Hematopoietic multipotent progenitor cell (in vitro differentiated cells): ENCODE measurements around the gene OPRL1. TPM values are rescaled to one million over a fixed set of nuclear protein-coding genes. Genes with fewer than 3 reads are reported as not detected.

Experiments used
- DNase-seq, 3 donors: peaks; one replicate each; pipeline ENCODE4 v3.0.0-alpha.2; 2011 to 2015; ENCODE audit warnings: low read depth in 2 of 3, low spot score in 2 of 3
- total RNA-seq: library from RNA; depleted of rRNA; stranded (reverse); fragments of >200 nt; gene quantifications from one replicate; pipeline ENCODE4 v1.2.3, GENCODE V29; 2012

The OPRL1 gene
- total RNA-seq, 1 donor: 10.5 TPM

DNA sequence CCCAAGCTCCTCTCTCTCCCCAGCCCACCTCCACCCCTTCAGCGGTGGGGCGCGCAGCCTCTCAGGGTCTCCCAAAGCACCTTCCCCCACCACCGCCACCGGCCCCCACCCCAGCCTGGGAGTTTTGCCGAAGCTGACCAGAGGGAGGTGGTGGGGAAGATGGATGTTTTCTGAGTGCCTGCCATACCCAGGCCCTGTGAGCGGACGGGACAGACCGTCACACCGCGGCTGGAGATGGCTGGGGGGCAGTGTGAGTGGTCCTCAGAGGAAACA is 38.2 kb upstream of the OPRL1 start:
- DNase-seq: no peak

DNA sequence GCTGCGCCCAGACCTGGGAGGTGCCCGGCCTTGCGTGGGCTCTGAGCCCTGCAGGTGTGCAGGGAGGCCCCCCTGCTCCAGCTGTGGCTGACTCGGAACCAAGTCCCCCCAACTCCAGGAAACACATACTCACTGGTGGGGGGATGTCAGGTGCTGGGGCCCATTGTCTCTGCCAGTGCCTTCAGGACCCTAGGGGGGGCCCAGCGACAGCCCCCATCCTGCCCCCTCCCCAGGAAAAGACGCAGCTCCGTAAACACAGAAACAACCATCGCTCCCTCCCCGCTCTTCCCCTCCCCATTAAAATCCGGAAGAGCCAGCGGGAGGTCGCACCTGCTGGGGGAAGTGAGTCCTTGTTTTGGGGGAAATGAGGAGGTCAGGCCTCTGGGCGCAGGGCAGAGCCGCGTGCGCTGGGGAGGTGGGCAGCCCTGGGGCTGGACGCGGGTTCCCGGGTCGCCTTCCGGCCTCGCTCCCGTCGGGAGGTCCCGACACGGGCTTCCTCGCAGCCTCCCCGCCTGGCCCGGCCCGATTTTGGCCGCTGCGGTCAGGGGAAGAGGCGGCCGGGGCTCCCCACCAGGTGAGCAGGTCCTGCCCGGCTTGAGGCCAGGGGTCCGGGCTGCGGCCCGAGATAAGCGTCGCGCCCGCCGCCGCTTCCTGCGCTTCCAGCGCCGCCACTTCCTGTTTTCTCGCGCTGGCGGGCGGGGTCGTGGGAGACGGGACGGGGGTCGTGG is 37.7 kb upstream of the OPRL1 start:
- DNase-seq: peak in 1 of 3 donors; percentile 53

DNA sequence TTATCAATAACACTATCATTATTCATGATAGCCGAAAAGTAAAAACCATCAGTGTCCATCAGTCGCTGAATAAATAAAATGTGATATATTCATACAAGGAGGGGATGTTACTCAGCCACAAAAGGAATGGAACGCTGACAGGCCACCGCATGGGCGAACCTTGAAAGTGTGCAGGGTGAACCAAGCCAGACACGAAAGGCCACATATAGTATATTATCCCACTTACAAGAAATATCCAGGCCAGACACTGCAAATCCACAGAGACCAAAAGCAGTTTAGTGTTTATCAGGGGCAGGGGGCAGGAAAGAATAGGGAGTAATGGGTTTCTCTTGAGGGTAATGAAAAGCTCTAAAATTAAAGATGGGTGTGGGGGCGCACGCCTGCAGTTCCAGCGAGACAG is 36.1 kb upstream of the OPRL1 start:
- no peak for DNase-seq

DNA sequence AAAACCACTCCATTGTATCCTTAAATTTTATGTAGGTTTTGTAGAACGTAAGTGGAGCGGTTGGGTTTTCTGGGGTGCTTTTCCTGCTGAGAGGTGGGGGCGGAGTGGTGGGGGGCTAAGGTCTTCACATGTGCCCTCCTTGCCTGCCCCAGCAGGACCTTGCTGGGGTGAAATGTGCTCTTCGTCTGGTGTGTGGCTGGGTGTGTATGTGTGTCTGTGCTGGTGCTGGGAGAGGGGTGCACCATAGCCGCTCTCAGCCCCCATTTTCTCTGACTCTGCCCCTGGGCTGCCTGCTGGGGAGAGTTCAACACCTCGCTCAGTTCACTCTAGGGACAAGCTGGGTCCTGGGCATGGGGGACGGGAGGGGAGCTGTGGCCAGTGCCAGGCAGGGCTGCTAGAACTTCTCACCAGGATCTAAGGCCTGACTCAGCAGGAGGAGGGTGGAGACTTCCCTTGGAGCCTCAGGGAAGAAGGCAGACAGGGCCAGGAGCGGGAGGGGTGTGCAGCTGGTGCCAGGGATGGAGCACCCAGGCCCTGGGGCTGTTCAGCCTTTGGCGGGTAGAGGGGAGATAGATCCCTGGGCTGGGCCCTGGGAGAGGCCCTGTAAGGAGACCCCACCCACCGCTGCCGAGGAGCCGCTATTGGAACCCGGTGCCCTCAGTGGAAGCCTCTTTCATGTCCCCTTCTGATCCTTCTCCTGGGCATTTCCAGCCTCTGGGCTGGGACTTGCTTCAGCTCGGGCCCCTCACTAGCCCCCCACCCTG is 35.2 kb upstream of the OPRL1 start:
- DNase-seq: no peak

DNA sequence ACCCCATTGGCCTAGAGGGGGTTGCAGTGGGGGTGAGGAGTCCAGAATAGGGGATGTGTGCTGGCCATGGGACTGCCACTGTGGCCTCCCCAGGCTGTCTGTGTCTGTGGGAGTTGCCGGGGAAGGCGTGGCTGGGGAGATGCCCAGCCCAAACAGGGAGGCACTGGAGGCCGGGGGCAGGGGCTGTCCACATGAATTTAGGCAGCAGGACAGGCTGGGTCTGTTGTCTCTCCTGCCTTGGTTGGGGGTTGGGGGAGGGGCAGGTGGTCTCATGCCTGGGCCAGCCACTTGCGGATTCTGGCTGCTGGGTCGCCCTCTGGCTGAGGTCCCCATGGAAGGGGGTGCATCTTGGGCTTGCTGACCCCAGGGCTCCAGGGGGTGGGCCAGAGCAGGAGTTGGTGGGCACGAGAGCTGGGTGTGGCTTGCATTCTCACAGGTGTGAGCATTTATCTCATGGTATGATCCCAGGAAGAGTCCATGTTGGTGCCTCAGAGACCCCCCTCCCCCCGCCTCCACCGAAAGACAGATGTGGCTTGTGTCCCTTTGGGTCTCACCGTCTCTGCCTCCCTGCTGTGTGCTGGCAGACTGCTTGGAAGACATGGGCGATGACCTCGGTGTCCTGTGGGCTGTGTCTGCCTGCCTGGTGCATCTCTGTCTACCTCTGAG is 34.4 kb upstream of the OPRL1 start:
- DNase-seq: no peak

DNA sequence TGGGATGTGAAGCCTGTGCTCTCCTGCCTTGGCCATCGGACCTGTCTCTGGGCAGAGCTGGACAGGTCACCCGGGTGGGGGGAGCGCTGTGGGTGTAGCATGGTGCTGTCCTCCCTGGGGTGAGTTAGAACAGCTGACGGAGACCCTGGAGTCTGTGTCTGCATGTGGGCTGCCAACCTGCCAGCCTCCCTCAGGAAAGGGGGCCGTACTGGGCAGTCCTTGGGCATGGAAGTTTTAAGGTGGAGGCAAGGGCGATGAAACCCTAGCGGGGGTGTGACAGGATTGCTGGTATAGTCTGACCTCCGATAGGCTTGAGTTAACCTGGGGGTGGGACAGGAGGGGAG is 32.9 kb upstream of the OPRL1 start:
- no peak for DNase-seq

DNA sequence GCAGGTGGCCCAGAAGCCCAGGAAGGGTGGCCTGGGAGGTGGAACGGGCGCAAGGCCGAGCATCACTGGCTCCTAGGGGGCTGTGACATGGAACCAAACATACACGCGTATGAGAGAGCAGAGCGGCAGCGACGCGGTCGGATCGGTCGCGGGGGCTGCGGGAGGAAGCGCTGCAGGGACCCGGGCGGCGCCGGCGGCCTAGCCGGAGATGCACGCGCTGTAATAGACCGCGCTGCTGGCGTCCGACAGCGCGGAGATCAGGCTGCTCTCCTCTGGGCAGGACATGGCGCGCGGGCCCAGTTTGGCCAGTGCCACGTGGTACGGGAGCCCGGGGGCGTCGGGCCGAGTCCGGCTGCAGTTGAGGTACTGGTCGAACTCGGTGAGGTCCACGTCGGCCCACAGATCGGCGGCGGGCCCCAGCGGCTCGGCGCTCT is 31.9 kb upstream of the OPRL1 start:
- DNase-seq: no peak

DNA sequence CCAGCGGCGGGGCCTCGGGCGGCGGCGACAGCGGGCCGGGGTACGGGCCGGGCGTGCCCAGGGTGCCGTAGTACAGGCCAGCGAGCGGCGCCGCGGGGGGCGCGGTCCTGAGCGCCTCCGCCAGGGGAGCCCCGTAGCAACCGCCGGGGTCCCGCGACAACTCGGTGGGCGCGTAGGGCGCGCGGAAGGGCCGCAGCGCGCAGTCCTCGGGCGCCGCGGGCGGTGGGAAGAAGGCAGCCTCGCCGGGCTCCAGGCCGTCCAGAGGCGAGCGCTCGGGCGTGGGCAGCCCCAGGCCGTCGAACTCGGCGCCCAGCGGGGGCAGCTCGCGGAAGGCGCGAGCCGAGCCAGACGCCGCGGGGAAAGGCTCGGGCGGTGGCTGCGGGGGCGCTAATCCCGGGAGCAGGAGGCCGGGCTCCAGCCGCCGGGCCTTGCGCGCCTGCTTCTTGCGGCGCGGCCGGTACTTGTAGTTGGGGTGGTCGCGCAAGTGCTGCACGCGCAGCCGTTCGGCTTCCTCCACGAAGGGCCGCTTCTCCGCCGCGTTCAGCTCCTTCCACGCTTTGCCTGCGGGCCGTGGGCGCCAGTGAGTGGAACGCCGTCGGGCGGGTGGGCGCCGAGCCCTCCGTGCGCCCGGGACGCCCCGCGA is 31.4 kb upstream of the OPRL1 start:
- DNase-seq: no peak

DNA sequence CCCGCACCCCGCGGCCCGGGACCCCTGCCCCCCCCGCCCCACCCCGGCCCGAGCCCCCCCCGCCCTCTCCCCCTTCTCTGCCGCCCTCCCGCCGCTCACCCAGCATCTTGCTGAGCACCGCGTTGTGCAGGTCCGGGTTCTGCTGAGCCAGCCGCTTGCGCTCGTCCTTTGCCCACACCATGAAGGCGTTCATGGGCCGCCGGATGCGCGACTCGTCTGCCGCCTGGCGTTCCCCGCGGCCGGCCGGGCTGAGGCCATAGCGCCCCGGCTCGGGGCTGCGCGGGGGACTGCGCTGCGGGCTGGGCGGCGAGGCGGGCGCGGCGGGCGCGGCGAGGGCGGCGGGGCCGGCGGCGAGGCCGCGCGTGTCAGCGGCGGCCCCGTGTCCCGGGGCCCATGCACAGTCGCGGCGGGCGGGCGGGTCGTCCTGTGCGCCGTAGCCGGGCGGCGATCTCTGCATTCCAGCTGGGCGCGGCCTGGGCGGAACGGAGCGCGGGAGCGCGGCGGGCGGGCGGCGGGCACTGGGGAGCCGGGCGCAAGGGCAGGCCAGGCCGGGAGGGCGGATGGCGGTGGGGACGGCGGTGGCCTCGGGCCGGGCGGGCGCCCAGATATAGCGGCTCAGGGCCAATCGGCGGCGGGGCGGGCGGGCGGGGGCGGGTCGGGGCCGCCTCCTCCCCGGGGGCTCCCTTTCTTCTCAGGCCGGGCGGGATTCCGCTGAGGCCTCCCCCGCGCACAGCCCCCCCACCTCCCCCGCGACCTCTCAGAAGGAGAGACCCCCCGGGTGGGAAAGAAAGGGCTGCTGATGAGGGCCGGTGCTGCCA is 30.6 kb upstream of the OPRL1 start, which contains the start of gene SOX18:
SOX18 (minus strand) TSS at position 580 of the 818 bp plus-strand sequence; CDS start at position 457, 123 bp downstream.
- DNase-seq: no peak

DNA sequence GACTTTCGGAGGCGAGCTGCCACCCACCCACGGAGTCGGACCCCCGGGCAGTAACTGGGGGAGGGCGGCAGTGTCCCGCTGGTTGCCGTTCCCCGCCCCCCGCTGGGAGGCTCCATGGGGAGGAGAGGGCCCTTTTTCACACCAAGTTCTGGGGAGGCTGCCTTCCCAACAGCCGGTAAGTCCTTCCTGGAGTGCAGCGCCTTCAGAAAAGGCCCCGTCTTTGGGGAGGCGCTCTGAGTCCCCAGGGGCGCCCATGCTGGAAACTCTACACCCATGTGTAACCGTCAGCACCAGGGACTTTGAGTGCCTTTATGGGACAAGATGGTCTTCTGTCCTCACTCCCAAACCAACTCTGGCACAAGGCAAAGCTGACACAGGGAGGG is 30.0 kb upstream of the OPRL1 start:
- DNase-seq: no peak

DNA sequence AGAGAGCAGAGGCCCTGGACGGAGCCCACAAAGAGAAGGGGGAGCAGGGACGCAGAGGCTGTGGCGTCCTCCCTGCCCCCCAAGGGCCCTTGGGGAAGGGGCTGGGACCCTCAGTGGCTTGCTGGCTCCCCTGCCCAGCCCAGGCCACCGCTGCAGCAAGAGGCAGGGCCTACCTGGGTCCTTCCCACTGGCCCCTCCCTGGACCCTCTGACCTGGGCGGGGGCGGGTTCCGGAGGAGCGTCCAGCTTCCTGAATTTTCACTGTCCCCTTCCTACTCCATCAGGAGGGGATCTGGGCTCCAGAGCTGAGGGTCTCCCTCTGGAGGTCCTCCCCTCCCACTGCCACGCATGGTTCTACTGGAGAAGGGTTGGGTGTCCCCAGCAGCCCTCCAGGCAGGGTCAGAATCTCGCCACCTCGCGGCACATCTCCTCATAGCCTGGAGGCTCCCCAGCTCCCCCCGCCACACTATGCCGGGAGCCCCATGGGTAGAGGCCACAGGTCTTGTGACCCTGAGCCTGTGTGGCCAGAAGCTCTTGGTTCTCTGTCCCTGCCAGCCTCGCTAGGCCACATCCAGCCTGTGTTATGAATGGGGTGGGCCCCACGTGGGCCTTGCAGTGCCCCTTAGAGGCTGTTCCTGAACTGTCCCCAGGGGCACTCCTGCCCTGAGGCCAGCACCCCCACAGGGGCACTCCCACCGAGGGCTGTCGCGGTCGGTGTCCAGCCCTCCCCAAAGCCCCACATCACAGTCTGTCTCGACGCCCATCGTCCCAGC is 29.4 kb upstream of the OPRL1 start:
- DNase-seq: no peak

DNA sequence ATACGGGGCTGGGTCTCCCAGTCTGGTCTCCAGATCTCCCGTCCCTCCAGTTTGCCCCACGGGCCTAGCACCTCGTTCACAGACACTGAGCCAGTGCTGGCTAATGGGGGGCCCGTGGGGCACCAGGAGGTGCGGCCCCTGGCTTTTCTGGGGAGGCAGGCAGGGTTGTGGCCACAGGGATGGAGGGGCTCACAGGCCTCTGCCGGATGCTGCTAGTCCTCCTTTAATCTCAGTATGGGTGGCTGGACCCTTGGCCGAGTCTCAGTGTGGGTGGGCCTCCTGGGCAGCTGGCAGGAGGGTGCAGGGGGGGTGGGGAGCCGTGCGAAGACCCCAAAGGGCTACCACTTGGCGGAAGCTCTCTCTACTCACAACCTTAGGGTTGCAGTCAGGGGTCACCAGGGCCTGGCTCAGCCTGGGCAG is 28.8 kb upstream of the OPRL1 start:
- DNase-seq: no peak

DNA sequence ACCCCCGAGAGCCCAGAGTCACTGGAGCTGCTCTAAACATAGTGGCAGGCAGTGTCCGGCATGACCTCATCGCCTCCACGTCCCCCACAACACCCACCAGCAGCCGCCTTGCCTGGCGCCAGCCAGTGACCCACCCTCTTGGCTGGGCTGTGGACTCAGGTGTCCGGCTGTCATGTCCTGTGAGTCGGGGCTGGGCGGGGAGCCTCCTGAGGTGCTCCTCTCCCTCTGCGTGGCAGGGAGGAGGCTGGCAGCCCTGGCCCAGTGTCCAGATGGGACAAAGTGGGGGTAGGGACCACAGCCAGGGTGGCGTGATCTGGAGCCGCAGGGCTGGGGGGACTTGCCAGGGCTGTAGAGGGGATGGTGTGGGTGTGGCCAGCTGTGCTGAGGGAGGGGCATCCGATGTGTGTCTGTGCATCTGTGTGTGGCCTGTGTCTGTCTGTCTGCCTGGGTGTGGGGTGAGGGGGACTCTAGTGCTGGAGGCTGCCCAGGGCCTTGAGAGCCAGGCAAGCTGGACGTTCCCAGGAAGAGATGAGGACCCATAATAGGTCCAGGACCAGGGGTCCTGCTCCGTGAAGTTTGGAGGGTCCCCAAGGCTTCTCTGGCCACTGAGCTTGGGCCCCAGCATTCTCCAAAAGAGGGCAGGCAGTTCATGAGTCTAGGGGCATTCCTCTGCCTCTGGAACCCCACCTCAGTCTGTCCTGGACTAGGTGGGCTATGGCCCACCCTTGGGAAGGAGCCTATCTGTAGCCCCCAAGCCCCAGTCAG is 28.1 kb upstream of the OPRL1 start:
- no peak for DNase-seq

DNA sequence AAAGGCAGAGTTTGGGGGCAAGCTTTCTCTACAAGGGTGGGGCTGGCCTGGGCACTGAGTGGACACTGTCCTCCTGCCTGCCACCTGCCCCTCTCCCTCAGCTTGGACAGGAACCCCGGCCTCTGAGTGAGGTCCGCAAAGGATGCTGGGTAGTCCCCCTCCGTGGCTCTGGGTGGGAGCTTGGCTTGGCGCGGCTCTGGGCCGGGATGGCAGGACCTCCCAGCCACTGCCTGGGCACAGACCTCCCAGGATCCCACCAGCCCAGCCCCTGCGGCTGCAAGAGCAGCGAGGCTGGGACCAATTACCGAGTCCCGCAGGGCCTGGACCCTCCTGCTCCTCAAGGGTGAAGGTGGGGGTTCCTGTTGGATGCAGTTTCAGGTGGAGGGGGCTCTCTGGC is 27.6 kb upstream of the OPRL1 start:
- no peak for DNase-seq

DNA sequence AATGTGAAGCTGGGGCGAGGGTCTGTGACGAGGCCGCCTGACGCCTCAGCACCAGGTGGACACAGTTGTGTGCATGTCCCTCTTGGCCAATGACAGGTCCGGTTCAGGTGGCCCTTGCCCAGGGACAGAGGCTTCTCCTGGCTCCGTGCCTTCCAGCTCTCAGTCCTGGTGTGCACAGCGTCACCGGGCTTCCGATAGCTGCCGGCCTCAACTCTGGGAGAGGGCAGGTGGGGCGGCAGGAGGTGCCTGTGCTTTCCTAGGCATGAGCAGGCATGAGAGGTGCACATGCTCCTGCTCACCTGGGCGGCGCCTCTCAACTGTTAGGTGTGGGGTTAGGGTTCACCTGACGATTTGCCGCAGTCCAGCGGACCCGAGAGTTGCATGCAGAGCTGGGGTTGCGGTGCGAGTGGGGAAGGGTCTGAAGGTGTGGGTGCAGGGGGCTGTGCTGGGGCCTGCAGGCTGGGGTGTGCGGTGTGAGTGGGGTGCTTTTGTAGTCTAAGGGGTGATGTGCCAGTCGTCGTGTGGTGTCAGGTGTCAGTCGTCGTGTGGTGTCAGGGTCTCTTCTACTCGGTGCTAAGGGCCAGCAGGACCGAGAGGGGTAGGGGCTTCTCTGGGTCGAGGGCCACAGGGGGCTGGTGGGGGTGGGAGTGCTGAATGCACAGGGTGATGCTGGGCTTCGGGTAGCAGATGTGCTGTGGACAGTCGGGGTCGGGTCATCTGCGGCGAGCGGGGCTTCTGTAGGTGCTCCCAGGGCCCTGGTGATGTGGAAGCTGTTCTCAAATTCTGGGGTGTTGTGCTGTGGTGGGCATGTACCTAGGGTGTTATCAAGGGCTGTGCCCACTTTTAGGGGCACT is 26.7 kb upstream of the OPRL1 start:
- DNase-seq: no peak

DNA sequence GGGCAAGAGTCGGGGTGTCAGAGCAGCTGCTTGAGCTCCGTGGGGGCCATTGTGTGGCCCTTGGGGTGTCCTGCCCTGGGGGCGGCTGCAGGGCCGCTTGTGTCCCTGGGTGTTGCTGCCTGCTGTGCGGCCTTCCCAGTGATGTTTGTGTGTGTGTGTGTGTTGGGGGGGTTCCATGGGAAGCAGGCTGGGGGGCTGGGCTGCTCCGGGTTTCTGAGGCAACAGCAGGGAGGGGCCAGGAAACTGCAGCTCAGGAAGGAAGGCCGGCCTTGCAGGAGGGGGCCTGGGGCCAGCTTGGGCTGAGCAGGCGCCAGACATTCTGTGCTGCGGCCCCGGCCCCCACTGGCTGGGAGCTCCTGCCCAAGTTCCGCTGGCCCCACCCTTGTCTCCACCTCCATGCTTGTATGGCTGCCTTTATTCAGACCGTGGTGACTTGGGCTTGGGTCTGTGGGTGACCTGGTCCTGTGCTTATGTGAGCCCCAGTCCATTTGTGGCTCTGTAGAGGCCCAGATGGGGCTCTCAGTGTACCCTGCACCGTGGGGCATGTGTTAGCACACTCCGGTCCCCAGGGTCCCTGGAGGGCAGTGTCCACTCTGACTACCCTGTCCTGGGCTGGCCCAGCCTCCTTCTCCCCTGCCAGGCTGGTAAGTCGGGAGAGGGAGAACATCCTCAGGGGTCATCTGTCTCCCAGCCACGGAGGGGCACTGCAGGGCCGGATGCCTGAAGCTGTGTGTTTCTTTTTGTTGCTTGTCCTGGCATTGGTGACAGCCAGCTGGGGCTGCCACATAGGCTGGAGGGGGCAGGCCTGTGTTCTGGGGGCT is 25.8 kb upstream of the OPRL1 start:
- peak in 1 of 3 donors; percentile 61 for DNase-seq

DNA sequence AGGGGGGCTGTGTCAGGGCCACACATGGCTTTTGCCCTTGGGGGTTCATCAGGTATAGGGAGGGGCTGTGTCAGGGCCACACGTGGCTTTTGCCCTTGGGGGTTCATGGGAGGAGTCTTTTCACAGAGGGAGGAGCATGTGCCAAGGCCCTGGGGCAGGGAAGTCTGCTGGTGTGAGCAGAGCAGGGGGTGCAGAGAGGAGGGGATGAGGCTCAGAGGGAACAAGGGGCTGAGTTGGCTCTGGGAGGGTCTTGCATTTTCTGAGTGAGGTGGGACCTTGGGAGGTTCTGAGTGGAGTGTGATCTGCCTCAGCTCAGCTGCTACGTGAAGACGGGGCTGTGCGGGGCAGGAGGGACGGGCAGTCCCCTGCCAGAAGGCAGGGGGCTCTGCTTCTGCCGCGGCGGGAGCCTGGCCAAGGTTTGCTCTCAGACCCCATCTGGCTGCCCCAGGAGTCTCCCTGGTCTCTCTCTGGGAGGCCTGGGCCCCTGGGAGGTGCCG is 24.4 kb upstream of the OPRL1 start:
- no peak for DNase-seq
